BLaER1 (cell line): ENCODE data around the gene LCOR.

Experiments used
- H3K27ac ChIP-seq: shearing (Covaris generic); formaldehyde crosslinking; 2 replicates; pipeline ENCODE4 v1.8.1; 2022
- H3K27me3 ChIP-seq: shearing (Covaris generic); formaldehyde crosslinking; 2 replicates; pipeline ENCODE4 v1.8.1; 2022
- H3K36me3 ChIP-seq: shearing (Covaris generic); formaldehyde crosslinking; 2 replicates; pipeline ENCODE4 v1.8.1; 2022
- H3K4me1 ChIP-seq: shearing (Covaris generic); formaldehyde crosslinking; 2 replicates; pipeline ENCODE4 v1.8.1; 2022
- H3K4me2 ChIP-seq: shearing (Covaris generic); formaldehyde crosslinking; 2 replicates; pipeline ENCODE4 v1.8.1; 2022
- H3K4me3 ChIP-seq: shearing (Covaris generic); formaldehyde crosslinking; 2 replicates; pipeline ENCODE4 v1.8.1; 2022
- H3K9ac ChIP-seq: shearing (Covaris generic); formaldehyde crosslinking; 2 replicates; pipeline ENCODE4 v1.8.1; 2022
- H3K9me3 ChIP-seq: shearing (Covaris generic); formaldehyde crosslinking; 2 replicates; pipeline ENCODE4 v1.8.1; 2022
- H4K20me1 ChIP-seq: shearing (Covaris generic); formaldehyde crosslinking; 2 replicates; pipeline ENCODE4 v1.8.1; 2022
- Cebpa-rat ChIP-seq: shearing (Covaris generic); IDR thresholded peaks from 2 replicates; pipeline ENCODE4 v1.8.1; 2022

The LCOR gene

DNA sequence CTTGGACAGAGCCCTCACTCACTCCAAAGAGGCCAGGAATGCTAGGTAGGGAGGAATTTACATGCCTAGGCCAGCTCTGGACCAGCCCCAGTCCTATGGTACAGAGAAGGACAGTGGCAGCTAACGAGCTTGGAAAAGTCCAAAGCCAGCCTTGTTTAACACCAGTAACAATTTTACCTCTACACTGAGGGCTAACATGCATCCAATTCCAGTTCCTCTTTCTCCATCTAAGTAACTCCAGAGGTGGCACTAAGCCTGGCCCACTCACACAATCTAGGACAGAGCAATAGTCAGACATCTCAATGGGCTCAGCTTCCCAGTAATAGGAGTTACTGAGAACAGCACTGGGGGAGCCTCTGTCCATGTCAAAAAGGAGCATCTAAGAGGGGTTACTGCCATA is 5.7 kb upstream of the LCOR start:
- peaks cover 24% of the 10 kb centered on the region for H3K4me1 ChIP-seq
- no peak for TF ChIP-seq Cebpa-rat
- no peak overlapping the region for H3K27ac ChIP-seq
- H3K9ac ChIP-seq: no peak overlapping the region
- no peak overlapping the region for H3K4me3 ChIP-seq
- no peak overlapping the region for H3K4me2 ChIP-seq
- H3K36me3 ChIP-seq: peaks cover 14% of the 10 kb centered on the region
- H3K9me3 ChIP-seq: peaks cover 14% of the 10 kb centered on the region
- no peaks in the 10 kb centered on the region for H3K27me3 ChIP-seq
- no peaks in the 10 kb centered on the region for H4K20me1 ChIP-seq

DNA sequence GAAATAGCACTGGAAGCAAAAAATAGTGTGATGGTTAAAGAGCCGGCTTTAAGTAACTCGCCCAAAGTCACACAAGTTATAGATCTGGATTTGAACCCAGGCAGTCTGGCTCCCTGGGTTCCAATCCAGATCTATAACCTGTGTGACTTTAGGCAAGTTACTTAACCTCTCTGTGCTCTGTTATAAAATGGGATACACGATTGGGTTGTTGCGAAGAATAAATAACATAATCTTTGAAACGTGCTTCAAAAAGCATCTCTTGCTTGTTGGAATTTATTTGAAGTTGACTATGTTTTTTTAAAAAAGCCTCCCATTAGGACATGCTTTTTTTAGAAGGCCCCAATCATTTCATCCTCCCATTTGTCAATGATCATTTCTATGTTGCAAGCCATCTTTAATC is 3.5 kb upstream of the LCOR start:
- Histone ChIP-seq H4K20me1 (peaks cover 8% of the 10 kb centered on the region), H3K27ac (no peak overlapping the region), H3K36me3 (peaks cover 5% of the 10 kb centered on the region), H3K9ac (no peak overlapping the region), H3K27me3 (no peaks in the 10 kb centered on the region), H3K4me3 (no peak overlapping the region), H3K4me2 (no peak overlapping the region), H3K4me1 (peaks cover 26% of the 10 kb centered on the region), H3K9me3 (peaks cover 14% of the 10 kb centered on the region)
- TF ChIP-seq Cebpa-rat: no peak

DNA sequence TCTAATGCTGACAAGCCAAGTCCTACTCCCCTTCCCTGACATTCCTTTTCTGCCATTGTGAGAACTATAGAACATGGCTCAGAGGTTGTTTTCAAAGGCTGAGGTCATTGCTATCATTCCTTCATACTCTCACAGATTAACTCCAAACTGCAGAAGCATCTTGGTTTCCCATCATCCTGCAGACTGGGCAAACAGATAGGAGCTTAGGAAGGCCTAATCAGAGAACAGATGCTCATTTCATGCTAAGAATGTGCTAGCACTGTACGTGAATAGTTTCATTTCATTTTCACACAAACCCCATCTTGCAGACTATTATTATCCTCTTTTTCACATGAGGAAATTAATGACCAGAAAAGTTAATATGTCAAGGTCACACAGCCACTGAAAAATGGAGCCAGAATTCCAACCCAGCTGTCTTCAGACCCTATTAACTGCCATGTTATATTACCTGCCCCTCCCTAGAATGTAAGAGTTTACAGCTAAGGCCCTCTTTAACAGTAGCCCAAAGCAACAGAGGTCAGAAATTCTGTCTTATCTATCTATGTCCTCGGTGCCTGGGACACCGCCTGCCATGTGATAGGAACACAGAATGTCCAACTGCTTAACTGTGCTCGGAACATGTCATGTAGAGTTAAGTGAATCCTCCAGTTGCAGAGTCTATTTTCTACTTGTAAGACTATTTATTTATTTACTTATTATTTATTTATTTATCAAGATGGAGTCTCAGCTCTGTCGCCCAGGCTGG is 2.9 kb upstream of the LCOR start:
- Histone ChIP-seq H3K36me3 (no peaks in the 10 kb centered on the region), H3K4me2 (no peak overlapping the region), H3K9ac (no peak overlapping the region), H3K27me3 (no peaks in the 10 kb centered on the region), H3K27ac (no peak overlapping the region), H3K4me3 (no peak overlapping the region), H3K4me1 (peaks cover 32% of the 10 kb centered on the region), H4K20me1 (peaks cover 14% of the 10 kb centered on the region), H3K9me3 (peaks cover 9% of the 10 kb centered on the region)
- TF ChIP-seq Cebpa-rat: no peak

- H3K9ac ChIP-seq: no peak overlapping the region; the same call in 1 of the 2 replicates
- no peak for TF ChIP-seq Cebpa-rat
- H3K9me3 ChIP-seq: no peaks in the 10 kb centered on the region
- H3K27me3 ChIP-seq: no peaks in the 10 kb centered on the region
- peak overlapping the region; percentile 96 for H3K4me3 ChIP-seq
- peak overlapping the region; percentile 80 for H3K4me2 ChIP-seq
- H3K27ac ChIP-seq: peak overlapping the region; percentile 96
- no peaks in the 10 kb centered on the region for H3K36me3 ChIP-seq
- H4K20me1 ChIP-seq: peaks cover 29% of the 10 kb centered on the region
- H3K4me1 ChIP-seq: peaks cover 46% of the 10 kb centered on the region
These were observed 1.4 kb upstream of the LCOR start for GRCh38 chr10:96830511-96831199.

- TF ChIP-seq Cebpa-rat: no peak
- H3K27ac ChIP-seq: peak overlapping the region; percentile 96
- H3K27me3 ChIP-seq: no peaks in the 10 kb centered on the region
- H3K9me3 ChIP-seq: no peaks in the 10 kb centered on the region
- H3K4me1 ChIP-seq: peaks cover 53% of the 10 kb centered on the region
- H3K4me2 ChIP-seq: peak overlapping the region; percentile 80
- H3K36me3 ChIP-seq: no peaks in the 10 kb centered on the region
- H3K9ac ChIP-seq: peak overlapping the region; percentile 93
- peak overlapping the region; percentile 96 for H3K4me3 ChIP-seq
- H4K20me1 ChIP-seq: peaks cover 36% of the 10 kb centered on the region
These were observed 765 bp upstream of the LCOR start for GRCh38 chr10:96831200-96831866.

DNA sequence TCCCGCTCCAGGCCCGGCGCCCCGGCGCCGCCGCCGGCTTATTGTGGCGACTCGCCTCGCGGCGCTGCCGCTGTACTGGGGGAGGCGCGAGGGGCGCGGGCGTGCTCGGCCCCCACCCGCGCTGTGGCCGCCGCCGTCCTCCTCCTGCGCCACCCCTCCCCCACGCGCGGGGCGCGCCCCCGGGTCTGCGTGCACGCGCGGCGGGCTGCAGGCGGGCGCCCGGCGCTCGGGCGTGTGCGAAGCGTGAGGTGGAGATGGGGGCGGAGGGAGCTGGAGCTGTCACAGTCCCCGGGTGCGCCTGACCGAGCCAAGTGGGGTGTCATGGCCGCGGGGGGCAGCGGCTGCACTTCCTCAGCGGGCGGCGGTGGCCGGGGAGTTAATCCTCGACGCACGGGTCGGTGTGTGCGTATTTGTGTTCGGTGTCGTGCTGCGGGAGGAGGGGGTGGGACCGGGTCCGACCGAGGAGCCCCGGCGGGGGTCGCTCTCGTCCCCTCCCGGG is 672 bp downstream of the LCOR start:
- no peak for TF ChIP-seq Cebpa-rat
- Histone ChIP-seq H3K4me3 (peak overlapping the region; percentile 96), H3K36me3 (peaks cover 14% of the 10 kb centered on the region), H3K4me2 (peak overlapping the region; percentile 89), H3K27me3 (no peaks in the 10 kb centered on the region), H3K4me1 (peaks cover 64% of the 10 kb centered on the region), H4K20me1 (peaks cover 50% of the 10 kb centered on the region), H3K27ac (peak overlapping the region; percentile 96), H3K9ac (peak overlapping the region; percentile 93), H3K9me3 (no peaks in the 10 kb centered on the region)

- peaks cover 64% of the 10 kb centered on the region for H3K4me1 ChIP-seq
- H3K27ac ChIP-seq: peak overlapping the region; percentile 96
- H4K20me1 ChIP-seq: peaks cover 56% of the 10 kb centered on the region
These were observed 1.3 kb downstream of the LCOR start for GRCh38 chr10:96833220-96834001.

GRCh38 chr10:96834120-96834519 is 2.0 kb downstream of the LCOR start:
- Histone ChIP-seq H3K27ac (peak overlapping the region; percentile 96; the same call in 1 of the 2 replicates), H3K36me3 (peaks cover 23% of the 10 kb centered on the region), H3K4me1 (peaks cover 63% of the 10 kb centered on the region), H3K4me3 (peak overlapping the region; percentile 96), H3K9me3 (peaks cover 5% of the 10 kb centered on the region; the same call in 1 of the 2 replicates), H3K4me2 (peak overlapping the region; percentile 89), H3K9ac (peak overlapping the region; percentile 93), H4K20me1 (peaks cover 63% of the 10 kb centered on the region), H3K27me3 (no peaks in the 10 kb centered on the region)
- no peak for TF ChIP-seq Cebpa-rat

More at GRCh38 chr10:96833220-96834001, 1.3 kb downstream of the LCOR start:
- H3K9ac ChIP-seq: peak overlapping the region; percentile 93
- H3K27me3 ChIP-seq: no peaks in the 10 kb centered on the region
- H3K36me3 ChIP-seq: peaks cover 18% of the 10 kb centered on the region
- TF ChIP-seq Cebpa-rat: no peak
- peak overlapping the region; percentile 89 for H3K4me2 ChIP-seq
- H3K4me3 ChIP-seq: peak overlapping the region; percentile 96
- peaks cover 3% of the 10 kb centered on the region; the same call in 1 of the 2 replicates for H3K9me3 ChIP-seq

DNA sequence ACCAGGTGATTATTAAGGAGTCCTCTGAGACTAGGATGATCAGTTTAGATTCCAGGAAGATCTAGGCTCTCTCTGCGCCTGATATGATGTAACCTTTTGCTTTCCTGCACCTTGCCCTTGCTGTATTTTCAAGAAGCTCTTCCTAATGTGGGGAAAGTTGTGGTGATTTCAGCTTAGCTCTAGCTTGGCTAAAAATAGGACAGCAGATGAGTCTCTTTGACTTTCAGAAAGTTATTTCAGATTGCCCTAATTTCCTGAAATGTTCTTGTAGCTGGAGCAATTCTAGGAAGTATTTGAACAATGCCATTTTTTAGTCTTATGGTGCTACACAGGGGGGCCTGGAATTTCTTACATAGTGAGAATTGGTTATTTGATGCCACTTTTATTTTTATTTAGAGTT is 3.8 kb downstream of the LCOR start:
- Histone ChIP-seq H3K27ac (peak overlapping the region; percentile 20; the same call in 1 of the 2 replicates), H3K36me3 (peaks cover 27% of the 10 kb centered on the region), H3K4me3 (peak overlapping the region; percentile 32; the same call in 1 of the 2 replicates), H3K27me3 (no peaks in the 10 kb centered on the region), H3K9me3 (peaks cover 5% of the 10 kb centered on the region; the same call in 1 of the 2 replicates), H3K4me2 (peak overlapping the region; percentile 89), H3K4me1 (peaks cover 46% of the 10 kb centered on the region), H4K20me1 (peaks cover 81% of the 10 kb centered on the region), H3K9ac (peak overlapping the region; percentile 66)
- TF ChIP-seq Cebpa-rat: no peak
